SK-N-SH (cell line): ENCODE results near the gene SLC22A13. TPM values are rescaled to one million over a fixed set of nuclear protein-coding genes. Genes with fewer than 3 reads are reported as not detected.

Experiments
- CTCF ChIA-PET: fragments of 300-600, 350-600 bp; formaldehyde crosslinking; extraction: SDS; loops from one replicate; lab custom pipeline; 2021; lab: Yijun Ruan, JAX
- POLR2A ChIA-PET: fragments of 350-600 bp; sonication (Branson Sonifier 250); formaldehyde crosslinking; extraction: SDS; loops from one replicate; lab custom pipeline; 2020; ENCODE audit warnings: antibody characterized with exemption, inconsistent platforms; lab: Yijun Ruan, JAX
- DNase-seq: peaks from one replicate; pipeline ENCODE4 v3.0.0; 2012
- H2AFZ ChIP-seq: fragments of 200-600 bp; sonication (generic); 2 replicates; pipeline ENCODE4 v1.8.1; 2016; ENCODE audit warnings: antibody characterized with exemption, mild to moderate bottlenecking, low read depth
- H3F3A ChIP-seq: fragments of 200-600 bp; sonication (generic); replicated peaks from 2 replicates; pipeline ENCODE3; 2016; ENCODE audit warnings: antibody characterized with exemption, mild to moderate bottlenecking; ENCODE audit not compliant: insufficient read depth
- H3K27ac ChIP-seq, 2 experiments: fragments of 200-500 bp in 1 of 2; fragments of 200-600 bp in 1 of 2; sonication (Bioruptor generic) in 1 of 2; sonication (generic), shearing (Covaris generic) in 1 of 2; 2 replicates each; pipeline versions ENCODE4 v1.5.1 to v1.6.1; 2014 to 2016; ENCODE audit warnings: low read depth in 2 of 2, inconsistent platforms in 1 of 2, low read length in 1 of 2, mild to moderate bottlenecking in 1 of 2, mixed read lengths in 1 of 2
- H3K27me3 ChIP-seq: fragments of 200-600 bp; sonication (generic), shearing (Covaris generic); 2 replicates; pipeline ENCODE4 v1.6.1; 2016; ENCODE audit warnings: mixed run types; ENCODE audit not compliant: insufficient read depth
- H3K36me3 ChIP-seq, 2 experiments: fragments of 200-500 bp in 1 of 2; fragments of 200-600 bp in 1 of 2; sonication (Bioruptor generic) in 1 of 2; sonication (generic) in 1 of 2; replicated peaks in 1 of 2; 2 replicates each; pipeline versions ENCODE3 to v1.5.1; 2014 to 2016; ENCODE audit warnings: low read length in 1 of 2, mild to moderate bottlenecking in 1 of 2; ENCODE audit not compliant: insufficient read depth in 2 of 2, control insufficient read depth in 1 of 2
- H3K4me1 ChIP-seq, 2 experiments: fragments of 200-500 bp in 1 of 2; fragments of 200-600 bp in 1 of 2; sonication (Bioruptor generic) in 1 of 2; sonication (generic), shearing (Covaris generic) in 1 of 2; 2 replicates each; pipeline versions ENCODE4 v1.5.1 to v1.6.1; 2014 to 2016; ENCODE audit warnings: low read depth in 1 of 2, low read length in 1 of 2, mixed run types in 1 of 2; ENCODE audit not compliant: insufficient read depth in 2 of 2, control insufficient read depth in 1 of 2
- H3K4me2 ChIP-seq: fragments of 200-600 bp; sonication (generic), shearing (Covaris generic); 2 replicates; pipeline ENCODE4 v1.6.1; 2017; ENCODE audit warnings: mixed run types
- H3K4me3 ChIP-seq, 2 experiments: fragments of 200-500 bp in 1 of 2; fragments of 200-600 bp in 1 of 2; sonication (Bioruptor generic) in 1 of 2; sonication (generic), shearing (Covaris generic) in 1 of 2; 2 replicates each; pipeline versions ENCODE4 v1.5.1 to v1.8.1; 2014 to 2016; ENCODE audit warnings: low read depth in 2 of 2, inconsistent platforms in 1 of 2, low read length in 1 of 2, mild to moderate bottlenecking in 1 of 2, mixed read lengths in 1 of 2, moderate library complexity in 1 of 2
- H3K79me2 ChIP-seq: fragments of 200-600 bp; sonication (generic); 2 replicates; pipeline ENCODE4 v1.8.1; 2017; ENCODE audit warnings: mild to moderate bottlenecking; ENCODE audit not compliant: insufficient read depth
- H3K9ac ChIP-seq: fragments of 200-600 bp; sonication (generic); 2 replicates; pipeline ENCODE4 v1.6.1; 2017; ENCODE audit warnings: mixed run types
- H3K9me2 ChIP-seq: fragments of 200-600 bp; sonication (generic); 2 replicates; pipeline ENCODE4 v1.6.1; 2017; ENCODE audit warnings: mixed run types
- H3K9me3 ChIP-seq: fragments of 200-600 bp; sonication (generic); 2 replicates; pipeline ENCODE4 v1.6.1; 2017; ENCODE audit warnings: mixed run types, mild to moderate bottlenecking, moderate library complexity
- H4K20me1 ChIP-seq: fragments of 200-600 bp; sonication (generic); 2 replicates; pipeline ENCODE4 v1.6.1; 2017; ENCODE audit warnings: mild to moderate bottlenecking, mixed run types; ENCODE audit not compliant: insufficient read depth
- EZH2phosphoT487 ChIP-seq: fragments of 200-600 bp; sonication (generic); IDR thresholded peaks from 2 replicates; pipeline ENCODE4 v1.6.1; 2017; ENCODE audit warnings: low read depth, mixed run types, mild to moderate bottlenecking, antibody characterized with exemption, moderate library complexity, borderline replicate concordance
- FOSL2 ChIP-seq: IDR thresholded peaks from 2 replicates; pipeline ENCODE4 v1.4.0; 2012; ENCODE audit warnings: low read depth, mild to moderate bottlenecking, moderate library complexity, borderline replicate concordance
- FOXM1 ChIP-seq: IDR thresholded peaks from 2 replicates; pipeline ENCODE4 v1.4.0; 2012; ENCODE audit warnings: low read depth, mild to moderate bottlenecking
- MAX ChIP-seq: IDR thresholded peaks from 2 replicates; pipeline ENCODE4 v1.4.0; 2012; ENCODE audit warnings: low read depth
- MXI1 ChIP-seq: IDR thresholded peaks from 2 replicates; pipeline ENCODE4 v1.6.1; 2012; ENCODE audit warnings: mild to moderate bottlenecking, low read depth, low read length, improper control_type of control experiment
- NFIC ChIP-seq: IDR thresholded peaks from 2 replicates; pipeline ENCODE4 v1.4.0; 2012; ENCODE audit warnings: borderline replicate concordance
- NRF1 ChIP-seq: IDR thresholded peaks from 2 replicates; pipeline ENCODE4 v1.6.1; 2012; ENCODE audit warnings: low read depth, mild to moderate bottlenecking, low read length
- POLR2AphosphoS5 ChIP-seq: IDR thresholded peaks from 2 replicates; pipeline ENCODE4 v1.6.1; 2012; ENCODE audit warnings: low read depth, low read length
- RCOR1 ChIP-seq: fragments of 150-350 bp; IDR thresholded peaks from 2 replicates; pipeline ENCODE4 v1.6.1; 2017; ENCODE audit warnings: antibody characterized with exemption, low read length
- REST ChIP-seq: IDR thresholded peaks from 2 replicates; pipeline ENCODE4 v1.6.1; 2012; ENCODE audit warnings: mild to moderate bottlenecking, low read depth, low read length, moderate library complexity
- RXRA ChIP-seq: IDR thresholded peaks from 2 replicates; pipeline ENCODE4 v1.4.0; 2012; ENCODE audit warnings: low read depth, mild to moderate bottlenecking, borderline replicate concordance
- SMC3 ChIP-seq: IDR thresholded peaks from 2 replicates; pipeline ENCODE4 v1.6.1; 2012; ENCODE audit warnings: low read depth, low read length, improper control_type of control experiment
- TAF1 ChIP-seq: IDR thresholded peaks from 2 replicates; pipeline ENCODE4 v1.6.1; 2012; ENCODE audit warnings: low read depth, mild to moderate bottlenecking, low read length, moderate library complexity, borderline replicate concordance
- TCF12 ChIP-seq: IDR thresholded peaks from 2 replicates; pipeline ENCODE4 v1.4.0; 2012
- YY1 ChIP-seq: IDR thresholded peaks from 2 replicates; pipeline ENCODE4 v1.4.0; 2012; ENCODE audit warnings: low read depth, mild to moderate bottlenecking
- WGBS: methylation state at CpG from one replicate; pipeline ENCODE4 v1.1.6; 2017; ENCODE audit warnings: low lambda C conversion rate; 5-methylcytosine and 5-hydroxymethylcytosine counted together
- polyA plus RNA-seq, 3 experiments: library from polyadenylated mRNA; depleted of rRNA; stranded (reverse); fragments of >200 nt; gene quantifications; 2 replicates each; pipeline ENCODE4 v1.2.3, GENCODE V29; 2012
- TF ChIP-seq, protein P1 (sequence below): IDR thresholded peaks from 2 replicates; pipeline ENCODE4 v1.4.0; 2012; ENCODE audit warnings: low read depth, borderline replicate concordance
- TF ChIP-seq, protein P2 (sequence below): fragments of 200-600 bp; sonication (generic); IDR thresholded peaks from 2 replicates; pipeline ENCODE4 v1.6.1; 2017; ENCODE audit warnings: antibody characterized with exemption, mild to moderate bottlenecking, moderate library complexity

The SLC22A13 gene
- polyA plus RNA-seq, 1 of the 3 experiments (the other 2 are of a cell fraction) = 0.08 TPM

- Histone ChIP-seq H3K9me3 (no peaks in the 10 kb centered on the region), H3K36me3 (peaks cover 0 to 8% of the 10 kb centered on the region in 2 experiments), H3K79me2 (no peaks in the 10 kb centered on the region), H3K27me3 (no peaks in the 10 kb centered on the region), H3K4me3 (no peak overlapping the region), H3K9ac (no peak overlapping the region), H3K4me1 (no peaks in the 10 kb centered on the region), H3K9me2 (no peaks in the 10 kb centered on the region), H3K27ac (no peak overlapping the region), H2AFZ (no peak overlapping the region), H3K4me2 (no peak overlapping the region), H4K20me1 (no peaks in the 10 kb centered on the region), H3F3A (no peaks in the 10 kb centered on the region)
- ChIA-PET CTCF (no interaction called here), POLR2A (no interaction called here)
- 95% methylated on average over 8 of the region's 21 CpGs for WGBS
- DNase-seq = no peak
- TF ChIP-seq, protein P1, sequence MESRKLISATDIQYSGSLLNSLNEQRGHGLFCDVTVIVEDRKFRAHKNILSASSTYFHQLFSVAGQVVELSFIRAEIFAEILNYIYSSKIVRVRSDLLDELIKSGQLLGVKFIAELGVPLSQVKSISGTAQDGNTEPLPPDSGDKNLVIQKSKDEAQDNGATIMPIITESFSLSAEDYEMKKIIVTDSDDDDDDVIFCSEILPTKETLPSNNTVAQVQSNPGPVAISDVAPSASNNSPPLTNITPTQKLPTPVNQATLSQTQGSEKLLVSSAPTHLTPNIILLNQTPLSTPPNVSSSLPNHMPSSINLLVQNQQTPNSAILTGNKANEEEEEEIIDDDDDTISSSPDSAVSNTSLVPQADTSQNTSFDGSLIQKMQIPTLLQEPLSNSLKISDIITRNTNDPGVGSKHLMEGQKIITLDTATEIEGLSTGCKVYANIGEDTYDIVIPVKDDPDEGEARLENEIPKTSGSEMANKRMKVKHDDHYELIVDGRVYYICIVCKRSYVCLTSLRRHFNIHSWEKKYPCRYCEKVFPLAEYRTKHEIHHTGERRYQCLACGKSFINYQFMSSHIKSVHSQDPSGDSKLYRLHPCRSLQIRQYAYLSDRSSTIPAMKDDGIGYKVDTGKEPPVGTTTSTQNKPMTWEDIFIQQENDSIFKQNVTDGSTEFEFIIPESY = no peak
- TF ChIP-seq RXRA (no peak), REST (no peak), NFIC (no peak), NRF1 (no peak), FOSL2 (no peak), TCF12 (no peak), TAF1 (no peak), RCOR1 (no peak), SMC3 (no peak), FOXM1 (no peak), EZH2phosphoT487 (no peak), POLR2AphosphoS5 (no peak), MAX (no peak), YY1 (no peak), MXI1 (no peak)
- TF ChIP-seq, protein P2, sequence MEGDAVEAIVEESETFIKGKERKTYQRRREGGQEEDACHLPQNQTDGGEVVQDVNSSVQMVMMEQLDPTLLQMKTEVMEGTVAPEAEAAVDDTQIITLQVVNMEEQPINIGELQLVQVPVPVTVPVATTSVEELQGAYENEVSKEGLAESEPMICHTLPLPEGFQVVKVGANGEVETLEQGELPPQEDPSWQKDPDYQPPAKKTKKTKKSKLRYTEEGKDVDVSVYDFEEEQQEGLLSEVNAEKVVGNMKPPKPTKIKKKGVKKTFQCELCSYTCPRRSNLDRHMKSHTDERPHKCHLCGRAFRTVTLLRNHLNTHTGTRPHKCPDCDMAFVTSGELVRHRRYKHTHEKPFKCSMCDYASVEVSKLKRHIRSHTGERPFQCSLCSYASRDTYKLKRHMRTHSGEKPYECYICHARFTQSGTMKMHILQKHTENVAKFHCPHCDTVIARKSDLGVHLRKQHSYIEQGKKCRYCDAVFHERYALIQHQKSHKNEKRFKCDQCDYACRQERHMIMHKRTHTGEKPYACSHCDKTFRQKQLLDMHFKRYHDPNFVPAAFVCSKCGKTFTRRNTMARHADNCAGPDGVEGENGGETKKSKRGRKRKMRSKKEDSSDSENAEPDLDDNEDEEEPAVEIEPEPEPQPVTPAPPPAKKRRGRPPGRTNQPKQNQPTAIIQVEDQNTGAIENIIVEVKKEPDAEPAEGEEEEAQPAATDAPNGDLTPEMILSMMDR = no peak
Measured at GRCh38 chr3:38274864-38275649, 9.4 kb downstream of the SLC22A13 start.
